Activated naive CD4-positive, alpha-beta T cell (primary cell): Measurements from ENCODE around the gene MAGI1.

Experiments
- DNase-seq, 4 experiments: peaks; one replicate each; lab custom pipeline; 2025; lab: John Stamatoyannopoulos, UW

Gene MAGI1

DNA sequence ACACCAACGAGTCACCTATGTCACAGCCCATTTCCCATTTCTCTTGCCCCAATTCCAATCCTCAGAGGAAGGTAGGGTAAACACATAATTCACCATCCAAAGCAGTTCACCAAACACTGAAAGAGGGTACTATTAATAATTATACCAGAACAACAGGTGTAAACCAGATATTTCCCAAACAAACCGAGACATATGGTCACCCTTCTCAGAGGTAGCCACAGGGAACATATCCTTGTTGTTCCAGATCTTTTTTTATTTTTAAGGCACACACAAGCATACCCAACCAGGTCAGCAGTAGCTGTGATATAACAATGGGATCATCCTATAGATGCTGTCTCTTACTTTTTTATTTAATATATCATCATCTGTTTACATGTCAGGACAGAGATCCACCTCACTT, 24.7 kb downstream of the MAGI1 start:
- DNase-seq = no peak

DNA sequence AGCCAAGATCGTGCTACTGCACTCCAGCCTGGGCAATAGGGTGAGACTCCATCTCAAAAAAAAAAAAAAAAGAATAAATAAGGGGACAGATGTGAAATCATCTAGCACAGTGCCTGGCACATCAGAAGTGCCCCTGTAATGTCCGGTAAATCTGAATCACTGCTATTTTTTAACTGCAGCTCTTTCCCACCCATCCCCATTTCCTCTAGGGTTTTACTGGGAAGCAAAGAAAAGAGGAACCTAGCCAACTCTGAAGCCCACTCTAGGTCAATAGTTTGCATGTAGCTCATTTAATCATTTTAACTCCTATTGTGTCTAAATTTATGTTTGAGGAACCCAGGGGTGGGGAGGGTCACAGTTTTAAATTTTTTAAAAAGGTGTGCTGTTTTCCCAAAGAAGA, 26.0 kb downstream of the MAGI1 start:
- no peak for DNase-seq

DNA sequence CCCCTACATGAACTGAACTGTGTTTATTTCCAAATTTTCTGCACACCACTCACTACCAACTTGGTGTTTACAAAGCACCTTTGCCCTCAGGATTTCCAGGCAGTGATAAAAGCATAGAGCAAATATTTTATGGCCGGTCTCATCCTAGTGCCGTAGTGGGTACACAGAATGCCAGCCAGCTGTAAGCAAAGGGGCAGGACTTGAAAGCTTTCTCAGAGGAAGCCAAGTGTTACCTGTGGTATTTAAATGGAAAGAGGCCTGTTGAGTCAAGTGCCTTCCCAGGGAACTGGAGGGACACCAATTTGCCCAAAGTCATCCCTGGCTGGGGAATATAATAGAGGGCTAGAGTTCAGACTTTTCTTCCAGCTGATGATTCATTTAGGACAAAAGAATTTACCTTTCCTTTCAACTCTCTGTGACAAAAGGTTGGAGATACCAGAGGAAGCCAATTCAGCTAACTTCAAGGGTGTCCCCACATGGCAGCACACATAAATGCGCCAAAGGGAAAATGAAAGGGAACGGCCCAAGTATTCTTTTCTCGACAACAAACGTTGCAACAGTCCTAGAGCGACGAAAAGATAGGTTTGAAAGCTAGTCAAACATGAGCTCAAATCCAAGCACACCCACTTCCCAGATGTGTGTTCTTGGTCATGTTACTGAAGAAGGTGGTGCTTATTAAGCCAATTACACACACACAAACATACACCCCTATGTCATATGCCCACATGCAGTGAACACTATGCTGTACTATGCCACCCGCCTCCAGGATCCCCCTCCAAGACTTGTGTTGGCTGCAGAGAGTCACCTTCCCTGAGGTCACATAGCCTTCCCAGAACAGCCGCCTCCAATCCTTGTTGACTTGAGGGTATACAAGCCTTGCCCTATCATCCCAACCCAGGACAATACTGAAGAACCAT, 27.7 kb downstream of the MAGI1 start:
- DNase-seq = no peak

DNA sequence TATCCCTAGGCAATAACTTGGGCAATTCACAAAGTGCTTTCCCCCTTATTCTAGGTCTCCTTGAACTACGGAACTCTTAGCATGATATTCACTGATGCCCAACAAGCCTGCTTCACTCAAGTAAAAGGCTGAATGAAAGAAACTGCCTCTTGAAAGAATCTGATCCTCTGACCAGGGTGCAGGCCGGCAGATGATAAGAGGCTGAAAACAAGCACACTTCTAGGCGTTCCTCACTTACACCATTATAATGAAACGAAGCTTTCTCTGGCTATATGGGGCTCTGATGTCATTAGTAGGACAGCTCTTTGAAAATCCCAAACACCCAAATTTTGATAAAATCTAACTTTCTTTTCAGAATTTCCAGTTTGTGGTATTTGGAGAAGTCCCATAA, 28.4 kb downstream of the MAGI1 start:
- no peak for DNase-seq

DNA sequence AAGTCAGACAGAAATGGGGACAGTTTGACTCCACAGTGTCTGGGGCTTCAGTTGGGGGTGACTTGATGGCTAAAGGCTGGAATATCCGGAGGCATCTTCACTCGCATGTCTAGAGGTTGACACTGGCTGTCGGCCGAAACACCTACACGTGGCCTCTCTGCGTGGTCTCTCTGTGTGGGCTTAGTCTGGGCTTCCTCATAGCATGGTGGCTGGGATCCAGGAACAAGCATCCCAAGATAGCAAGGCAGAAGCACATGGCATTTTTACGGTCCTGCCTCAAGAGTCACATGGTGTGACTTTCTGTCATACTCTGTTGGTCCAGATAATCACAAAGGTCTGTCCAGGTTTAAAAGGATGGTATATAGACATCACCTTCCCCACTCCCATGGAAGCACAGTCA, 34.5 kb downstream of the MAGI1 start:
- no peak for DNase-seq

DNA sequence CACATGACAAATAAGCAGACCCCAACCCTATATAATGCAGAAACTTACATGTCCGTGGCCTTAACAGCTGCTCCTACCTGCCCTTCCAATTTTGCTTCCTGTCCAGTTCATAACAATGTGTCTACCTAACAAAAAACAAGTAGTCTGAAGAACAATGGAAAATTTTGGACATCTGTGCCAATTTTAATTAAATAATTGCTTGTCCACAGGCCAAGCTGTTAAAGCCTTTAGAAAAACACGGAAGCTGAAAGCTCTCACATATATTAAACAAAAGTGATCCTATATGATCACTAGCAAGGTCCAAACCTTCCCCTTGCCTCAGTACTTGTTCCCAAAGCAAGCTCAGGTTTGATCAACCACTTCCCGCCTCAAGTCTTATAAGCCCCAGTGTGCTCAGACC, 37.1 kb downstream of the MAGI1 start:
- DNase-seq = no peak

DNA sequence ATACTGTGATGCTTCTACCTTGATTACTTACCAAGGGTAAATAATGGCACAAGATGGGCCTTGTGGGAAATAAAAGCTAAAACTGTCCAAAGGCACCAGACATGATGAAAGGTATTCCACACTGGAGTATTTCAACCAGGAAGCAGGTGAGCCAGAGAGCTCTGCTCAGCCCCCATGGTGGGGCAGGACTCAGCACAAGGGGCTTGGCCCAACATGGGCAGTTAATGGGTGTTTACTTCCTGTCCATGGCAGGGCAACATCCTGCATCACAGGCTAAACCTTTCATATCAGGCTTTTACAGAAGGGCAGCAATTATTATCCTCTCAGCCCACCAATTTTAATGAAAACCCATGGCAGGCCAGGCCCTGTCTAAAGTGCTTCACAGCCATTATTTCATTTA, 38.2 kb downstream of the MAGI1 start:
- DNase-seq = no peak

DNA sequence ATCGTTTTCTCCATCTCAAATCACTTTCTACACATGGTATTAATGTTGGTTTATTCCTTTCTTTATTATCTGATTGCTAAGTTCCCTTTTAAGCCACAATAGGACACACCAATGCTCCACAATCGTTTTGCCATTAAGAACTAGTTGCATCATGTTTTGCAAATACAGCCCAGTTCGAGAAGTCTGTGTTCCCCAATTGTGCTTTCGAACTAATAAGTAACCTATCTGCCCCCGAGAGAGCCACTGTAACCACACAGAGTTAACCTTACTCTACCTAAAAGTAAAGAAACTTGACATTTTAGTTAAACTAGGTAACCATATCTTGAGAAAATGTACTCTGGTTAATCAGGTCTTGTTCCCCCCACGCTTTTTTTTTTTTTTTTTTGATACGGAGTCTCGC, 39.1 kb downstream of the MAGI1 start:
- no peak for DNase-seq

DNA sequence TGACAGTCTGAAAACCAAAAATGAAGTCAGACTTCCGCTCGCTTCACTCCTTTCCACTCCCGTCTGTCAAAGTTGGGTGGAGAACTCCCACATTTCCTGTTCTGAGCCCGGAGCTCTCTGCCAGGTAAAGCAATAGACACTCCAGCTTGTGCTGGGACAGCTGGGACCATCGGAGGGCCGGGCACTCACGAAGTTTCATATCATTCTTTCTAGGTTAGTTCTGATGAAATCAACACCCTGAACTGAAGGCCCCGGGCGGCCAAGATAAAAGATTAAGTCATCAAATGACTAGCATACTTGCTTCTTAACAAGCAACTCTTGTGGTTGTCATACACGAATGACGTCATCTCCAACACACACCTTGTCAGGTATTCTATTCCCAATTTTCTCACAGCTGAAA, 42.1 kb downstream of the MAGI1 start:
- DNase-seq = no peak

DNA sequence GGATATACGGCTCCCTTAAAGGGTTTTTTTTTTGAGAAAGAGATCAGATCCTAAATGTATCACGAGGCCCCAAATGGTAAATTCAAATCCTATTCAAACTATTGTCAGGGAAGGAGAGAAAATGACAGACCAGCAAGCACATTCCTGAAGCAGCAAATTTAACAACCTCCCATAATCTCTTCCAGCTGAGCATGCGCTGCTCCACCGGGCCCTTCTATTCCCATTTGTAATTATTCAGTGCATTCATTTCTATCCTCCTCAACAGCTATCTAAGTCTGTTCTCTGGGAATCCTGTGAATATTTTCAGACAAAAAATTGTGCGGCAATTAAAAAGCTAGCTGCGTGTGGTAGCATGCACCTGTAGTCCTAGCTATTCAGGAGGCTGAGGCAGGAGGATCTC, 43.2 kb downstream of the MAGI1 start:
- DNase-seq = no peak

DNA sequence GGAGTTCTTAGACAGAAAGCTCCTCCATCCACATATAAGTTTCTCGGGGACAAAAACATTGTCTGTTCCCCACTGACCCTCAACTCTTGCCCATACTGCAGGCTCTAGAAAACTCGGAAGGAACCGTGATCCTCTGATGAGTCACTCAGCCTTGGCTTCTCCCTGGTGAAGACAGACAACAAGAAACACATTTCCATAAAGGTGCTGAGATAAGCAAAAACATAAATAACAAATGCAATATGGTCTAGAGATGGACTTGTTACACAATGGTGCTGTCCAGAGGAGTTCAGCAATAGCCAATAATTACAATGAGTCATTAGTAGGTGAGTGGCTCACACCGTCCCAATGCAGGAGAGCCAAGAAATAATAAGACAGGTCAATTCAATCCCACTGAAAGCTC, 43.7 kb downstream of the MAGI1 start:
- DNase-seq = no peak

DNA sequence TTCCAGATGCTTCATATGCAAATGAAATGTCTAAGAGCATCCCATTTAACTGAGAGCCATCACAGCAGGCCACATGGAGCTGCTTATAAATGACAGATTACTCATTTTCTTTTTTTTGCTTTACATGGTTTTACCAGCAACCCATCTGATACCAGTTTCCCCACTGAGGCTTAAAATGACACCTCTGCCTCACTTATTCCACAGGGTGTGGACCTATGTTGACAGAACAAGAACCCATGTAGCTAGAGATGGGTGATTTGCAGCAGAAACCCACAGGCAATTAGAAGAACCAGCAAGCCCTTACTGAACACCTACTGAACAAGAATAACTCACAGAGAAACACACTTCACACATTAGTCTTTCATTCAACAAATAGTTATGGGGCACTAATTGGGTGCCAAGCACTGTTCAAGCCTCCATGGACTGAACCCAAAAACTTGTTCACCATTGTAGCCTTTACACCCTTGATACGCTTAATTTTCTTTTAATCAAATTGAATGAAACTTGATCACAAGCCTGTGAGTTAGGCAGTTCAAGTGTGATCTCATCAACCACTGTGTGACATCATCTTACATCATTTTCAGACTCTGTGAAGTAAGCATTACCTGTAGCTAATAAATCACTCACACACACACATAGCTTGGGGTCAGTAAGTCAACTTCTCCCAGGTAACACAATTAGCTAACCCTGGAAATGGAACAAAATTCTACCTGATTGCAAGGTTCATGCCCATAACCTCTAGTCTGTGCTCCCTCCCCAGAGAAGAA, 45.4 kb downstream of the MAGI1 start:
- DNase-seq = no peak

DNA sequence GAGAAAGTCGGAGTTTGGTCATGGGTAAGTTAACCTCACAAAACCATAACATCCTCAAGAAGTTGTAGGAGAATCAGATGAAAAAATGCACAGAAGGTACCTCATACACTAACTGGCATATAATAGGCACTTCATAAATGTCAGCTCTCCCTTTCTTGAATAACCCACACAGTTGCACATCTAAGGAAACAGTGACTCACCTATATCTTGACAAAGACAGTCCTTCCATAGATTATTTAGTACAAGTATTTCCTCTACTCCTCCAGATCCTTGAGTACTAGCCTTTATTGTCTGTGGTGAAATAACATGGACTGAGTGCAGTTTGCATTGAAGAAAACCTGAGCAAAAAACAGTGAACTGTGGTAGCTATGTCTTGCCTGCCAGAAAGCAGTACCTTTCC, 46.6 kb downstream of the MAGI1 start:
- no peak for DNase-seq

DNA sequence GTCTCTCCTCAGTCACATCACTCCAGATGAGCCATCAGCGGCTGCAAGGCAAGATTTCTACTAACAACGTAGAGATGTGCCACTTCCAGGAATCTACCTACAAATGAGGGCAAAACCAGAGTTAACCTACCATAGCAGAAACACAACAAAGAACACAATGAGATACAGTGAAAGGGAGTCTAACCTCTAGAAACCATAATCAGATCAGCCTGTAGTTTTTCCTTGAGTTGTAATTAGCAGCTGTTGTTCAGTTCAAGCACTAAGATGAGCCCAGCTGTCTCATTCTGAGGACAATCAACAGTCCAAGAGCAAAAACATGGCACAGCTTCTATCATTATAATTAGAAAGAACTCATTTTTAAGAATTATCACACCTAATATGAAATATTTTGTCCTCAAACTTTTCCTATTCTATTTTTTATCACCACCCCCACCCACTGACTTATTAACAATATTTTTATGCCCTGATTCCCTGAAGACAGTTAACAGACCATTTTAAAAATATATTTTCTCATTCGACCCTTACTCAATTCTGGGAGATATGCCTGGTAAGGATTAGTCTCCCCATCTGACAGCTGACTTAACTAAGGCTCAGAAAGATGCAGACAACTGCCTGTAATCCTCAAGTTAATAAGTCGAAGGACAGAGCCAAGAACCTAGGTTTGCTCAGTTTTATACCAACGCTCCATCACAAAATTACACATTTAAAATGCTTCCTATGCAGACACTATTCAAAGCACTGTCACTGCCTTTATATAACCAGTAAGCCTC, 50.1 kb downstream of the MAGI1 start:
- DNase-seq = no peak

DNA sequence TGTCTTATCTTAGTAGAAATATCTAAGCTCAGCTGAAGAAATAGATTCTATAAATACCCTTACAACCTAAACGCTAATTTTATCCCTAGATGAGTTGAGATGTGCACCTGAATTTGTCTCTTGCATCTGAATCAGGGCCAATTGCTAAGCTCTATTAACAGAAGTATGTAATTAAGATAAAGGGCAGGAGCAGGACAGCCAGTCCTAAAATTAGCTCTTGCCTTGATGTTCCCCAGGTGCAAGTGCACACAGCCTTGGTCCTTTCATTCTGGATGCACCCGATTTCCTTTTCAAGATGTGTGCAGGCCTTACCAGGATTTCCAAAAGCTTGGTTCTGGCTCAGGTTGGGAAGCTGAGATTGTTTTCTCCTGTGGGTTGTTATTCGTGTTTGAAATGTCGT, 52.4 kb downstream of the MAGI1 start:
- DNase-seq = no peak

DNA sequence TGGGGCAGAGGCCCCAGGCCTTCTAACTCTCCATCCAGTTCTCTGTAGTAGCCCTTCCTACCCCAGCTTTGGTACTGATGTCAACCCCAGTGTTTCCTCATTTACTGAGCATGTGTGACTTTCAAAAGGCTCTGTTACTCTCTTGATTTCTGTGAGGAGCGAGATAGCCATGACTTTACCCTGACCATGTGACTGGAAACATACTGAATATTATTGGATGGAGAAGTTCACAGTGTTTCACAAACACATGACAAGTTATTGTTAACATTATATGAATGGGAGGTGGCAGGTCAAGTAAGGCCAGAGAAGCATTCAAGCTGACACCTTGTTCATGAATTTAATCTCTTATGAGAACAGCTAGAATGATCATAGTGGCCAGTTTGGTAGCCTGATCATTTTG, 53.7 kb downstream of the MAGI1 start:
- no peak for DNase-seq

DNA sequence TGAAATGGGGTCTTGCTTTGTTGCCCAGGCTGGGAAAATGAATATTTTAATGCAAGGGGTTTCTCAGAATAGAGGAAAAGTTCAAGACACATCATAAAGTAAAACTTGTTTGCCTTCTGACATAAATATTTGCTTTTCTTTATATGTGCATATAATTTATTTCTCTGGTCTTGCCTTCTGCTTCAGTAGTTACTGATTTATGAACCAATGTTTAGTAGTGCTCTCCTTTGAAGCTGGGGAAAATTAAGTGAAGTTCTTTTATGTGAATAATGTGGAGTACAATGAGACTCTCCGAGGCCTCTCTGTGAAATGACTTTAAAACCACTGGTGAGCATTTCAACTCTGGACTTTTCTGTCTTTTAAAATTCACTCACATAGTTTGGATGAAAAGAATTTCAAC, 55.6 kb downstream of the MAGI1 start:
- DNase-seq = no peak

DNA sequence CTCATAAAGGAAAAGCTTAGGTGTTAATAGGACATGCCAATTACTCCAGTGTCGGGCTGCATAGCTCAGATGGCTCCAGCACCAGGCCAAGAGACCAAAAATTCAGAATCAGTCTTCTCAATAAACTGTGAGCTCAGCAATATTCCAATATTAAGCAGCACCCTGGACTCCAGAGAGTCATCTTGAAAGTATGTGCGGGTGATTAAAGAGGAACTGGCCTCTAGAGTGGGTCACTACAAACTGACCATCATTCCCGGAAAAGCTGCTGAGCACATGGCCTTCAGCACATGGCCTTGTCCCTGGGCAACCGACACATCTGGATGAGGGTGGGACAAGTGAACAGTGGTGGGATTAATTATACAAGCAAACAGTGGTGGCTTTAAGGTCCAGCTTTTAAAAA, 59.0 kb downstream of the MAGI1 start:
- DNase-seq = no peak

DNA sequence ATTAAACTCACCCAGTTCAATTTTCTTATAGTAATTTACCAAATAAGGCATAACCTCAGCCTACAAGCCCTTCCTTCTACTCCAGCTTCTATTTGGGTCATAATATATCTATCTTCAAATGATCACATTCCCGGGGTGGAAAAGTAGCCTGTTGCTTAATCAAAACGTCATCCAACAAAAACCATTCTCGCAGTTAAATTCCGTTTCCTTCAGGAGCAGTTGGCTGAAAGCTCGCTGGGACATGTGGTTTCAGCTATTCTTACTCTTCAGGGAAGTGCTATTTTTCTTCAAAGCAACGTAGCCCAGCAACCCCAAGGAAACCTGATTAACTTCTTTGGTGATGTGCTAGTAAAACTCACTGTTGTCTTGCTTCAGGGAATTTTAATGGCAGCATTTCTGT, 59.6 kb downstream of the MAGI1 start:
- no peak for DNase-seq

DNA sequence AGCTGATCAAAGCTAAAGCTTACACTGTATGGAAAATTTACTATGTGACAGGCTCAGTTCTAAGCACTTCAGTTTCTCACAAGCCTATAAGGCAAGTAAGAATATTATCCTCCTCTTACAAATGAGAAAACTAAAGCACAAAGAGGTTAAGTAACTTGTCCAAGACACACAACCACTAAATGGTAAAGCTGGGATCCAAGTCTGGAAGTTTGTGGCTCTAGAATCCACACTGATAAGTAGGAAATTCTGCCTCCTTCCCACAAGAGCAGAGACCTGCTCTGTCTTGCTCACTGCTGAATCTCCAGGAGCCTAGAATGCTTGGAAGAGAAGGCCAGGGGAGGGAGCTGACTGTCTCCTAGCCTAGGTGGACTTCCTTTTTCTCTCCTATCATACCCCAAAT, 60.6 kb downstream of the MAGI1 start:
- no peak for DNase-seq

DNA sequence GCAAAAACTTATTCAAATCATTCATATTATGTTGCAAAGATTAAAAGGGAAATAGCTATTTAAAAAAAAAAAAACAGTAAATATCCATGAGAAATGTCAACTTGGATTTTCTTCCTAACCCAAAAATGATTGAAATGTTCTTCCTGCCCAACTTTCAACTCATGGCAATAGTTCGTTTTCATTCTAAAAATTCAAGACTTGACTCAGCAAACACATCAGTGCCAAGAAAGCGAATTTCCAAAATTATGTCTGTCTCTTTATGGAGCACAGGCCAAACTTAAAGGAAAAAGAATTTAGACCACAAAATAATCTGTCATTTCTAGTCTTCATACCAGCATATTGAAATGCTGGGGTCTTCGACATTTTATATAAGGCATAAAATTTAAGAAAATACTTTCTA, 63.7 kb downstream of the MAGI1 start:
- DNase-seq = no peak

DNA sequence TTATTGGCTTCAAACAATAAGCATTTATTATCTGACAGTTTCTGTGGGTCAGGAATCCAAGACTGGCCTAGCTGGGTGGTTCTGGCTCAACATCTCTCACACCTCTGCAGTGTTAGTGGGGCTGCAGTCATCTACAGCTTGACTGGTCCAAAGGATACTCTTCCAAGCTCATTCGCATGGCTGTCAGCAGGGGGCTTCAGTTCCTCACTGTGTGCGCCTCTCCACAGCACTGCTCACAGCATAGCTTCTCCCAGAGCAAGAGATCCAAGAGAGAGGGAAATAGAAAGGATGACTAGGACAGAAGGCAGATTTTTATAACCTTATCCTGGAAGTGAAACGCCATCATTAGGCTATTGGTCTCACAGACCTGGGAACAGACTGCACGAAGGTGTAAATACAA, 64.2 kb downstream of the MAGI1 start:
- no peak for DNase-seq

DNA sequence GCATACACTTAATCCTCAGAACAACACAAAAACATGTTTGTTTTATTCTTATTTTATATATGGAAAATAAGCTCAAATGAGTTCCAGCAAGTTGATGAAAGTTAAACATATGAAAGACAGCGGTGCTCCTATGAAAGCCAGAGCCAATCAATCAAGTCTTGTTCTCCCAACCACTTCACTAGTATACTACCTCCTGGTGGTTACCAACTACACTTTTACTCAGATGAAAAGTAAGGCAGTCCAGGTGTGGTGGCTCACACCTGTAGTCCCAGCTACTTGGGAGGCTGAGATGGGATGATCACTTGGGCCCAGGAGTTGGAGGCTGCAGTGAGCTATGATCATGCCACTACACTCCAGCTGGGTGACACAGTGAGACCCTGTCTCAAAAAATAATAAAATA, 66.0 kb downstream of the MAGI1 start:
- no peak for DNase-seq
